HG03457 (cell line): ENCODE data around the gene CRABP1.

Experiments
- ATAC-seq: cut with Tn5 transposase; IDR thresholded peaks from one replicate; pipeline ENCODE4 v1.9.1; 2021; ENCODE audit warnings: moderate number of reproducible peaks; ENCODE audit not compliant: unreplicated experiment

Gene CRABP1

DNA sequence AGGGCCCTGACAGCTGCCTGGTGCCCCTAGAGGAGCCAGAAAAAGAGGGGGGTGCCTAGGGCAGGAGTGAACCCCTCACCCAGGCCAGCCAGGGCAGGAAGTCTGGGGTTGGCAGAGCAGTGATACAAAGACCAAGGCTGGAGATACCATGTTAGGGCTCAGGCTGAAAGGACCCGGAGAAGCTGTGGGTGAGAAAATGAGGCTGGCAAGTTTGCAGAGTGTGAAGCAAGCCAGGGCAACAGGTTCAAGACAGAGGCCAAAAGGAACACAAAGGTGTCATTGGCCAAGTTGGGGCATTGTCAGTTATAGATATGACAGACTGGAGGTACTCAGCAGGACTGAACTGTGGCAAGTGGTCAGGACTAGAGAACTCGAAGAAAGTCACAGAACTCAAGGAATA, 57.2 kb downstream of the CRABP1 start:
- no peak for ATAC-seq
